ENCODE results near the gene OAS1. TPM values are rescaled to one million over a fixed set of nuclear protein-coding genes. Genes with fewer than 3 reads are reported as not detected.

Gene OAS1
- total and polyA plus RNA-seq, 2 donors (not counting 1 experiment from before 2014, with no cell fraction given), result 48.3 to 70.2 TPM

- H3K4me1 ChIP-seq (ENCODE audit: control insufficient read depth in 2 of 2, insufficient read depth in 2 of 2, low read length in 2 of 2), result peaks cover 20 to 36% of the 10 kb centered on the region in 2 donors
- H3K4me1 Mint-ChIP-seq, result peaks cover 33% of the 10 kb centered on the region
- H4K20me1 ChIP-seq (ENCODE audit: control insufficient read depth, insufficient read depth, low read length, poor library complexity, severe bottlenecking), result no peaks in the 10 kb centered on the region
- no peak overlapping the region for H2AFZ ChIP-seq (ENCODE audit: insufficient read depth, low read depth, low read length, poor library complexity, severe bottlenecking)
- ChIA-PET POLR2A (no interaction called here), CTCF (interaction anchor here (0.8 to 1.9 kb wide), 5 partner anchors 11 to 101 kb away, joined by 3 to 5 read pairs (median 3); no protein-coding TSS in a partner anchor)
- no peak overlapping the region for H3K4me3 Mint-ChIP-seq
- intact Hi-C loops (cut with micrococcal nuclease), result no loop called here
- H3K9ac ChIP-seq (ENCODE audit: low read length), result no peak overlapping the region
- no peak overlapping the region for H3K27ac Mint-ChIP-seq
- TF ChIP-seq CTCF (IDR thresholded peaks at IDR 0.05) (no peak), EZH2 (IDR thresholded peaks at IDR 0.05; ENCODE audit: borderline replicate concordance, insufficient read depth, low read depth, low read length, poor library complexity, severe bottlenecking) (no peak)
- H3K9me3 ChIP-seq (ENCODE audit: control extremely low read depth in 1 of 3, control insufficient read depth in 2 of 3, insufficient read depth in 1 of 3, low read length in 2 of 3), result peaks cover 0 to 12% (median 0%) of the 10 kb centered on the region in 3 donors
- WGBS (ENCODE audit: insufficient coverage), result 100% methylated on average over 1 of the region's 1 CpG
- DNase-seq (no peak), ATAC-seq (ENCODE audit: low read depth) (no peak)
- no peaks in the 10 kb centered on the region for H3K27me3 ChIP-seq (replicated peaks in 1 of 4; ENCODE audit: control extremely low read depth in 1 of 4, control insufficient read depth in 3 of 4, insufficient read depth in 4 of 4, low read length in 3 of 4)
- H3K27me3 Mint-ChIP-seq, result no peaks in the 10 kb centered on the region
- no peak overlapping the region for H3K27ac ChIP-seq (ENCODE audit: low read length in 2 of 2)
- peaks cover 0 to 15% of the 10 kb centered on the region in 2 experiments for H3K36me3 ChIP-seq (replicated peaks in 1 of 2; ENCODE audit: control extremely low read depth in 1 of 2, control insufficient read depth in 1 of 2, extremely low read depth in 1 of 2, insufficient read depth in 2 of 2, low read length in 1 of 2)
- no peaks in the 10 kb centered on the region for H3K9me3 Mint-ChIP-seq (ENCODE audit: insufficient read depth)
- H3K4me2 ChIP-seq (replicated peaks; ENCODE audit: low read depth, low read length, poor library complexity, severe bottlenecking), result no peak overlapping the region
- H3K79me2 ChIP-seq (ENCODE audit: control insufficient read depth, insufficient read depth, low read length), result no peaks in the 10 kb centered on the region
- no peak overlapping the region for H3K4me3 ChIP-seq (ENCODE audit: control extremely low read depth in 1 of 5, extremely low read depth in 1 of 5, insufficient read depth in 1 of 5, low read depth in 2 of 5, low read length in 4 of 5)
These were observed 22.2 kb downstream of the OAS1 start for GRCh38 chr12:112928978-112929377.

- ChIA-PET POLR2A (no interaction called here), CTCF (interaction anchor here (0.8 to 1.0 kb wide), 2 partner anchors 10 to 22 kb away, joined by 3 read pairs; no protein-coding TSS in a partner anchor)
These were observed 23.0 kb downstream of the OAS1 start for GRCh38 chr12:112929715-112930114.

More at GRCh38 chr12:112929715-112930114, 23.0 kb downstream of the OAS1 start:
- intact Hi-C loops (cut with micrococcal nuclease), result no loop called here
- peaks cover 30% of the 10 kb centered on the region for H3K4me1 Mint-ChIP-seq
- Histone ChIP-seq H3K4me2 (replicated peaks; ENCODE audit: low read depth, low read length, poor library complexity, severe bottlenecking) (no peak overlapping the region), H3K4me3 (ENCODE audit: control extremely low read depth in 1 of 5, extremely low read depth in 1 of 5, insufficient read depth in 1 of 5, low read depth in 2 of 5, low read length in 4 of 5) (no peak overlapping the region), H2AFZ (ENCODE audit: insufficient read depth, low read depth, low read length, poor library complexity, severe bottlenecking) (no peak overlapping the region), H3K27me3 (replicated peaks in 1 of 4; ENCODE audit: control extremely low read depth in 1 of 4, control insufficient read depth in 3 of 4, insufficient read depth in 4 of 4, low read length in 3 of 4) (no peaks in the 10 kb centered on the region), H4K20me1 (ENCODE audit: control insufficient read depth, insufficient read depth, low read length, poor library complexity, severe bottlenecking) (no peaks in the 10 kb centered on the region), H3K79me2 (ENCODE audit: control insufficient read depth, insufficient read depth, low read length) (no peaks in the 10 kb centered on the region), H3K27ac (ENCODE audit: low read length in 2 of 2) (no peak overlapping the region), H3K9ac (ENCODE audit: low read length) (no peak overlapping the region), H3K4me1 (ENCODE audit: control insufficient read depth in 2 of 2, insufficient read depth in 2 of 2, low read length in 2 of 2) (peaks cover 18 to 34% of the 10 kb centered on the region in 2 donors), H3K9me3 (ENCODE audit: control extremely low read depth in 1 of 3, control insufficient read depth in 2 of 3, insufficient read depth in 1 of 3, low read length in 2 of 3) (peaks cover 0 to 12% (median 0%) of the 10 kb centered on the region in 3 donors), H3K36me3 (replicated peaks in 1 of 2; ENCODE audit: control extremely low read depth in 1 of 2, control insufficient read depth in 1 of 2, extremely low read depth in 1 of 2, insufficient read depth in 2 of 2, low read length in 1 of 2) (peaks cover 0 to 15% of the 10 kb centered on the region in 2 experiments)
- H3K27ac Mint-ChIP-seq, result no peak overlapping the region
- WGBS (ENCODE audit: insufficient coverage), result 92% methylated on average over 2 of the region's 3 CpGs
- no peak for TF ChIP-seq CTCF (IDR thresholded peaks at IDR 0.05)
- TF ChIP-seq EZH2 (IDR thresholded peaks at IDR 0.05; ENCODE audit: borderline replicate concordance, insufficient read depth, low read depth, low read length, poor library complexity, severe bottlenecking), result no peak
- ATAC-seq (ENCODE audit: low read depth), result no peak
- DNase-seq, result no peak
- H3K9me3 Mint-ChIP-seq (ENCODE audit: insufficient read depth), result no peaks in the 10 kb centered on the region
- H3K4me3 Mint-ChIP-seq, result no peak overlapping the region
- H3K27me3 Mint-ChIP-seq, result no peaks in the 10 kb centered on the region
